ENCODE results near the gene NLK. TPM values are rescaled to one million over a fixed set of nuclear protein-coding genes. Genes with fewer than 3 reads are reported as not detected.
A peak's percentile ranks its signal among the peaks of the same experiment; 100 is the strongest.
"Not testable (repeated sequence)": the region's sequence is repeated elsewhere in the genome, so short reads cannot be mapped to it uniquely, and the experiment has no call there.

The NLK gene
- total RNA-seq, 4 donors from 2014 or later, result 24.7 to 37.5 (median 32.4) TPM

- H3K4me3 ChIP-seq, result no peak overlapping the region
- H3K9me3 ChIP-seq, result peaks cover 0 to 4% (median 0%) of the 10 kb centered on the region in 4 donors
- peaks cover 0 to 5% (median 0%) of the 10 kb centered on the region in 4 donors for H3K4me1 ChIP-seq
- no peaks in the 10 kb centered on the region for H3K36me3 ChIP-seq
- 62 to 75% methylated on average over 3 of the region's 3 CpGs for WGBS, 2 donors
- TF ChIP-seq CTCF (IDR thresholded peaks at IDR 0.05) (no peak), POLR2A (IDR thresholded peaks at IDR 0.05) (no peak), EP300 (IDR thresholded peaks at IDR 0.05) (no peak)
- no peak overlapping the region for H3K27ac ChIP-seq
- no peak for DNase-seq (ENCODE audit: low spot score in 2 of 2)
- H3K27me3 ChIP-seq, result no peaks in the 10 kb centered on the region
Observed at GRCh38 chr17:28030386-28030785, 12.1 kb upstream of the NLK start.

- Histone ChIP-seq H3K27ac (no peak overlapping the region), H3K27me3 (no peaks in the 10 kb centered on the region), H3K36me3 (no peaks in the 10 kb centered on the region), H3K4me3 (no peak overlapping the region), H3K4me1 (peaks cover 0 to 5% (median 0%) of the 10 kb centered on the region in 4 donors), H3K9me3 (peaks cover 0 to 4% (median 0%) of the 10 kb centered on the region in 4 donors)
- WGBS, 2 donors, result 81% methylated on average over 6 of the region's 6 CpGs
- no peak for DNase-seq (ENCODE audit: low spot score in 2 of 2)
- TF ChIP-seq POLR2A (IDR thresholded peaks at IDR 0.05) (no peak), EP300 (IDR thresholded peaks at IDR 0.05) (no peak), CTCF (IDR thresholded peaks at IDR 0.05) (no peak)
Observed at GRCh38 chr17:28031174-28031573, 11.3 kb upstream of the NLK start.

GRCh38 chr17:28033972-28034714, 8.3 kb upstream of the NLK start:
- 59 to 70% methylated on average over 8 of the region's 8 CpGs for WGBS, 2 donors
- TF ChIP-seq EP300 (IDR thresholded peaks at IDR 0.05) (peak in 1 of 2 donors; percentile 63), POLR2A (IDR thresholded peaks at IDR 0.05) (no peak)
- Histone ChIP-seq H3K9me3 (no peaks in the 10 kb centered on the region), H3K27me3 (no peaks in the 10 kb centered on the region), H3K36me3 (no peaks in the 10 kb centered on the region), H3K4me3 (no peak overlapping the region), H3K27ac (no peak overlapping the region), H3K4me1 (peaks cover 0 to 5% (median 0%) of the 10 kb centered on the region in 4 donors)
- peak in 1 of 2 donors; percentile 10 for DNase-seq (ENCODE audit: low spot score in 2 of 2)

GRCh38 chr17:28035452-28035851, 7.0 kb upstream of the NLK start:
- H3K27ac ChIP-seq; H3K36me3 ChIP-seq; H3K4me1 ChIP-seq; H3K27me3 ChIP-seq; H3K4me3 ChIP-seq; H3K9me3 ChIP-seq; DNase-seq (ENCODE audit: low spot score in 2 of 2): not testable (repeated sequence)
- WGBS, 2 donors, result 95 to 97% methylated on average over 4 of the region's 4 CpGs

GRCh38 chr17:28035884-28036283, 6.6 kb upstream of the NLK start:
- not testable (repeated sequence) for H3K27ac ChIP-seq; H3K4me1 ChIP-seq; H3K4me3 ChIP-seq; H3K27me3 ChIP-seq; H3K36me3 ChIP-seq; DNase-seq (ENCODE audit: low spot score in 2 of 2); H3K9me3 ChIP-seq
- WGBS, 2 donors, result 98 to 100% methylated on average over 2 of the region's 2 CpGs

- no peak for TF ChIP-seq POLR2A (IDR thresholded peaks at IDR 0.05)
- Histone ChIP-seq H3K27ac (no peak overlapping the region), H3K4me3 (no peak overlapping the region), H3K36me3 (no peaks in the 10 kb centered on the region), H3K27me3 (no peaks in the 10 kb centered on the region), H3K4me1 (peaks cover 0 to 21% (median 17%) of the 10 kb centered on the region in 4 donors), H3K9me3 (no peaks in the 10 kb centered on the region)
- no peak for DNase-seq (ENCODE audit: low spot score in 2 of 2)
- WGBS, 2 donors, result 42 to 48% methylated on average over 1 of the region's 1 CpG
Observed at GRCh38 chr17:28038802-28039201, 3.7 kb upstream of the NLK start.

- WGBS, 2 donors, result 72 to 77% methylated on average over 3 of the region's 3 CpGs
- H3K36me3 ChIP-seq, result no peaks in the 10 kb centered on the region
- DNase-seq (ENCODE audit: low spot score in 2 of 2), result no peak
- peaks cover 0 to 22% (median 19%) of the 10 kb centered on the region in 4 donors for H3K4me1 ChIP-seq
- no peak overlapping the region for H3K4me3 ChIP-seq
- H3K9me3 ChIP-seq, result no peaks in the 10 kb centered on the region
- TF ChIP-seq CTCF (IDR thresholded peaks at IDR 0.05) (no peak), POLR2A (IDR thresholded peaks at IDR 0.05) (no peak), EP300 (IDR thresholded peaks at IDR 0.05) (no peak)
- no peak overlapping the region for H3K27ac ChIP-seq
- no peaks in the 10 kb centered on the region for H3K27me3 ChIP-seq
Observed at GRCh38 chr17:28039251-28039650, 3.2 kb upstream of the NLK start.

All from tibial nerve (tissue), 4 donors.